GM19463 (cell line): ENCODE data around the gene RIPK3.
"Not testable (repeated sequence)": the region's sequence is repeated elsewhere in the genome, so short reads cannot be mapped to it uniquely, and the experiment has no call there.

Source experiments
- ATAC-seq: cut with Tn5 transposase; IDR thresholded peaks from one replicate; pipeline ENCODE4 v1.9.1; 2021; ENCODE audit warnings: mild to moderate bottlenecking, moderate library complexity; ENCODE audit not compliant: unreplicated experiment

RIPK3 gene

GRCh38 chr14:24369907-24370687 lies 30.3 kb upstream of the RIPK3 start:
- no peak for ATAC-seq

DNA sequence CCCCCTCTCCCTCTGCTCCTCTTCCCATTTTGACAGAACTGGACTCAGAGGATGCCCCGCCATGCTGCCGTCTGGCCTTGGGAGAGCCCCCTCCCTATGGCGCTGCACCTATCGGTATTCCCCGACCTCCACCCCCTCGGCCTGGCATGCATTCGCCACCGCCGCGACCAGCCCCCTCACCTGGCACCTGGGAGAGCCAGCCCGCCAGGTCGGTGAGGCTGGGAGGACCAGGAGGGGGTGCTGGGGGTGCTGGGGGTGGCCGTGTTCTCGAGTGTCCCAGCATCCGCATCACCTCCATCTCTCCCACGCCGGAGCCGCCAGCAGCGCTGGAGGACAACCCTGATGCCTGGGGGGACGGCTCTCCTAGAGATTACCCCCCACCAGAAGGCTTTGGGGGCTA lies 29.7 kb upstream of the RIPK3 start:
- ATAC-seq, result no peak

GRCh38 chr14:24368562-24369252 lies 28.9 kb upstream of the RIPK3 start:
- ATAC-seq, result no peak

DNA sequence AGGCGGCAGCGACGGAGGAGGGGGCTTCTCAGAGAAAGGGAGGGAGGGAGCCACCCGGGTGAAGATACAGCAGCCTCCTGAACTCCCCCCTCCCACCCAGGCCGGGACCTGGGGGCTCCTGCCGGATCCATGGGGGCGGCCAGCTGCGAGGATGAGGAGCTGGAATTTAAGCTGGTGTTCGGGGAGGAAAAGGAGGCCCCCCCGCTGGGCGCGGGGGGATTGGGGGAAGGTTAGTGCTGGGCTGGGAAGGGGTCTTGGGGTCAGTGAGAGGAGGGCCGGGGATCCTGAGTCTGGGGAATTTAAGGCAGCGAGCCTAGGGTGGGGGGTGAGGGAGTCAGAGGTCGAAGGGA lies 28.4 kb upstream of the RIPK3 start:
- no peak for ATAC-seq

- ATAC-seq, result peak; percentile 15
Measured at GRCh38 chr14:24367514-24368211, 27.9 kb upstream of the RIPK3 start, which contains the start of gene NFATC4. Gene NFATC4 (plus strand): TSS chr14:24368184. CDS start chr14:24368341, 157 bp downstream.

GRCh38 chr14:24366721-24367513 lies 27.1 kb upstream of the RIPK3 start:
- ATAC-seq, result peak; percentile 63

GRCh38 chr14:24366413-24366720 lies 26.6 kb upstream of the RIPK3 start:
- no peak for ATAC-seq

GRCh38 chr14:24365600-24366412 lies 26.0 kb upstream of the RIPK3 start:
- peak; percentile 40 for ATAC-seq

GRCh38 chr14:24364841-24365240 lies 25.1 kb upstream of the RIPK3 start:
- no peak for ATAC-seq

DNA sequence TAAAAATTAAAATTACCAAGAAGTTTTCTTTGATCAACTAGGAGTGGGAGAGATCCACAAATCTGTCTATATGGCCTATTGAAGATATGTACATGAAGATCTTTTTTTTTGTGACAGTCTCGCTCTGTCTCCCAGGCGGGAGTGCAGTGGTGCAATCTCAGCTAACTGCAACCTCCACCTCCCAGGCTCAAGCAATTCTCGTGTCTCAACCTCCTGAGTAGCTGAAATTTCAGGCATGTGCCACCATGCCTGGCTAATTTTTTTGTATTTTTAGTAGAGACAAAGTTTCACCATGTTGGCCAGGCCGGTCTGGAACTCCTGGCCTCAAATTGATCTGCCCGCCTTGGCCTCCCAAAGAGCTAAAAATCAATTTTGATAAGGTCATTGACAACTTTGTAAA lies 23.6 kb upstream of the RIPK3 start:
- no peak for ATAC-seq

GRCh38 chr14:24362241-24362960 lies 22.6 kb upstream of the RIPK3 start:
- ATAC-seq, result no peak

DNA sequence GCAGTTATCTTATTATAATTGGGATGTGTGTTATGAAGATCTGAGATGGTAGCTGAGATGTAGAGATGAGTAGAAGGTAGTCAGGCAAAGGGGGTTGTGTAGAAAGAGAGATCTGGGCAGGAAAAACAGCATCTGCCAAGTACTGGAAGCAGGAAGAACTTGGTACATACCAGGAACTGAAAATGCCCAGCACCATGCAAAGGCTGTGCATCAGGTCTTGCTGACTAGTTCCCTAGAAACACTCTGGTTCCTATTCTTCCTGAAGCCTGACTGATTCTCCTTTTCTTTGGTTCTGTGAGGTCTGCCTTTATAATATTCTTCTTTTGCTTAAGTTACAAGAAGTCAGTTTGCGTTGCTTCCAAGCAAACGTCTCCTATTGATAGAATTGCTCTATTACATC lies 21.5 kb upstream of the RIPK3 start:
- no peak for ATAC-seq

DNA sequence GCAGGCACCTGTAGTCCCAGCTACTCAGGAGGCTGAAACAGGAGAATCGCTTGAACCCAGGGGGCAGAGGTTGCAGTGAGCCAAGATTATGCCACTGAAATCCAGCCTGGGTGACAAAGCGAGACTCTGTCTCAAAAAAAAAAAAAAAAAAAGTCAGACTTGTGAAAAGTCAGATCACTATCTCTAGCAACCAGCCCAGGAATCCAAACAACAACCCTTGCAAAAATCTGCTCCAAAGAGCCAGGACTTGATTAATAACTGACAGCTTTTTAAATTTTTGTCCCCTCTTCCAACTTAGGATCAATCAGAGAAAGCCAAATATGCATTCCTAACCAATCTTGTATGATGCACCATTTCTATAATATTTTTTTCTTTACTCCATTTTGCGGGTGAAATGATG lies 20.5 kb upstream of the RIPK3 start:
- no peak for ATAC-seq

DNA sequence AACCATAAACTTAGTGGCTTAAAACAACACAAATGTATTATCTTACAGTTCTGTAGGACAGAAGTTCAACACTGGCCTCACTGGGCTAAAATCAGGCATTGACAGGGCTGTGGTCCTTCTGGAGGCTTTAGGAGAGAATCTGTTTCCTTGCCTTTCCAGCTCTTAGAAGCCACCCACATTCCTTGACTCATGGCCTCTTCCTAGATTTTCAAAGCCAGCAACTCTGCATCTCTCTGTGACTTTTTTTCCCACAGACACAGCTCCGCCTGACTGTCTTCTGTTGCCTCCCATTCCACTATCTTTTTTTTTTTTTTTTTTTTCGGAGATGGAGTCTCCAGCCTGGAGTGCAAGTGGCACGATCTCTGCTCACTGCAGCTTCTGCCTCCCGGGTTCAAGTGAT lies 16.4 kb upstream of the RIPK3 start:
- no peak for ATAC-seq

DNA sequence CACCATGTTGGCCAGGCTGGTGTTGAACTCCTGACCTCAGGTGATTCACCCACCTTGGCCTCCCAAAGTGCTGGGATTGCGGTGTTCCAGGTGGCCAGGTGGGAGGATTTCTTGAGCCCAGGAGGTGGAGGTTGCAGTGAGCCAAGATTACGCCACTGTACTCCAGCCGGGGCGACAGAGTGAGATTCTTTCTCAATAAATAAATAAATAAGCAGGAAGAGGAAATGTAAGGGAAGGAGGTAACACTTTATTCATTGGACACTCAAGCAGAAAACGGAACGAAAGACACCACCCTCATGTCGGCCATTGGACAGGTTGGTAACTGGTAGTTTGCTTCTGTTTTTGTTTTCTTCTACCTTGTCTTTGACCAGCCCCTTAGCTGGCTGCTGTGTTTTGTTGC lies 15.2 kb upstream of the RIPK3 start:
- ATAC-seq, result no peak

DNA sequence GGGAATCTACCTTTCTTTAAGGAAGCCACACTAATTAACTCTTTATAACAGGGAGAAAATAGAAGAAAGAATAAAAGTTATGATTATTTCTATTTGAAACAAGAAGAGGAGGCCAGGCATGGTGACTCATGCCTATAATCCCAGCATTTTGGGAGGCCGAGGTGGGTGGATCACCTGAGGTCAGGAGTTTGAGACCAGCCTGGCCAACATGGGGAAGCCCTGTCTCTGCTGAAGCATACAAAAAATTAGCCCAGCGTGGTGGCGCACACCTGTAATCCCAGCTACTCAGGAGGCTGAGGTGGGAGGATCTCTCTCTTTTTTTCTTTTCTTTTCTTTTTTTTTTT lies 14.7 kb upstream of the RIPK3 start:
- not testable (repeated sequence) for ATAC-seq

DNA sequence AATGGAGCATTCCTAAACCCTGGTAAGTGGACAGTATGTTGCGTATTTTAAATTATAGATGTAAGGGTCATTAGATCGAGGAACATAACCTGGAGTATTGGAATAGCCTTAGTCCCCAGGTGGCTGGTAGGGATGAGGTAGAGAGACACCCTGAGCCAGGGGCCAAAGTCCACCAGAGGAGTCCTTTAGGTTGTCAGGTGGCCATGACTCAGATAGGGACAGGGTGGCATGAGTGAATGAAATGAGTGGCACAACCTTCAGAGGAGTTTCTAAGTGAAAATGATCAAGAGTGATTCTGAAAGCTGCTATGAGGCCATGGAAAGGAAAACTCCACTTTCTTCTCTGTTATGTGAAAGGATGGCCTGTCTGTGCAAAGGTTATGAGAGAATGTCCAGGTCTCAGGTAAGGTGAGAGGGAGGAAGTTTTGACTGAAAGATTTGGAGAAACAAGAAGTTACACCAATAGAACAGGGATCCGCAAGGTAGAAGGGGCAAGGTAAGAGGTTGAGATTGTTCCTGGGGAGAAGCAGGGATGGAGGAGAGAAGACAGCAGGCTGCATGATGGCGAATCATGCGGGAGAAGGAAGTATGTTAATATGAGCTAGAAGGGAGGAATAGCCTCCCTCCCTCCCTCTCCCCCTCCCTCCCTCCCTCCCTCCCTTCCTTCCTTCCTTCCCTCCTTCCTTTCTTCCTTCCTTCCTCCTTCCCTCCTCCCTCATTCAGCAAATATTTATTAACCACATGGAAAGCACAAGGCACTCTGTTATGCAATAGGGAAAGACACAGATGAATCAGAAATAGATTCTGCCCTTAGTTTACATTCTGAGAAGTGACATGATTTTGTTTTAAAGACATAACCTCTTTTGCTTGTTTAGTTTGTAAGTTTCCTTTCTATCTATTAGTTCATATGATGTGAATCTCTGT lies 14.0 kb upstream of the RIPK3 start:
- ATAC-seq, result peak; percentile 76

- no peak for ATAC-seq
Measured at GRCh38 chr14:24351517-24351916, 11.7 kb upstream of the RIPK3 start.

DNA sequence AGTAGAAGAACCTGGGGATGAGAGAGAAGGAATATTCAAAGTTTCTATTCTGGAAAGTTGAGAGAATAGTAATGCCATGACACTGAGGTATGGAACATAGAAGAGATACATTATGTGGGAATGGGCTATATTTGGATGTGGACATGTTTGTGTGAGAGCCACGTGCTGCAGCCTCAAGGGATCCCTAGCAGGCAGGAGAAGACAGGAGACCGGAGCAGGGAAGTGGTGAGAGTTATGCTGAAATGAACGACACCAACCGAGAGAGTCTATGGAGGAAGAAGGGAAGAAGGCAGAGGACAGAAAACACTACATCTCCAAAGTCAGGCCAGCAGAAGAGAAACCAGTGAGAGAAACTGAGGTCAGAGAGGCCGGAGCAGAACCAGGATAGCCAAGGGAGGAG lies 10.0 kb upstream of the RIPK3 start:
- ATAC-seq, result no peak
